Suprapubic skin (tissue), 4 donors: Measurements from ENCODE around the gene KLHDC7B.

Experiments
- EP300 ChIP-seq: sonication (generic); formaldehyde crosslinking; IDR thresholded peaks from one replicate; pipeline ENCODE4 v1.6.1; 2017; ENCODE audit warnings: antibody characterized with exemption
- POLR2A ChIP-seq, 2 donors: fragments of 450-650 bp; IDR thresholded peaks; one replicate each; pipeline ENCODE4 v1.6.1; 2017; ENCODE audit warnings: antibody characterized with exemption in 2 of 2, mild to moderate bottlenecking in 2 of 2, moderate library complexity in 2 of 2
- POLR2AphosphoS5 ChIP-seq, 3 donors: sonication (generic); formaldehyde crosslinking; IDR thresholded peaks; one replicate each; pipeline ENCODE4 v1.6.1; 2017; ENCODE audit warnings: antibody characterized with exemption in 3 of 3
- TF ChIP-seq, protein P1 (sequence below), 2 donors: fragments of 200-600 bp in 1 of 2; fragments of 450-650 bp in 1 of 2; sonication (generic) in 1 of 2; IDR thresholded peaks; one replicate each; pipeline ENCODE4 v1.5.1; 2016 to 2019; ENCODE audit warnings: antibody characterized with exemption in 2 of 2, mild to moderate bottlenecking in 1 of 2, moderate library complexity in 1 of 2

DNA sequence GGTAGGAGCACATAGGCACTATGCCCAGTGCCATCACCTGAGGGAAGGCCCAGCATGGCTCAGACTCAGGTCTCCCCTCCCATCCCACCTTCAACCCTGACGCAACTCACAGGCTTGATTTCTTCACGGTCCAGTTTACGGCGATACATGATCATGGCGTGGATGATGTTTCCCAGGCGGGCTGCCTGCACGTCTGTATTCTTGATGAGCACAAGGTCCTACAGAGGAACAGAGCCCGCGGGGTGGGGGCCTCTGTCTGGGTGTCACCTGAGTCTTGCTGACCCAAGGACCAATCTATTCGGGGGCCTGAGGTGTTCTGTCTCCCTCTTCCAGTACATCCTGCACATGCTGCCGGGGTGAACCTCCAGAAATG lies 28.7 kb downstream of the KLHDC7B start:
- TF ChIP-seq, protein P1, sequence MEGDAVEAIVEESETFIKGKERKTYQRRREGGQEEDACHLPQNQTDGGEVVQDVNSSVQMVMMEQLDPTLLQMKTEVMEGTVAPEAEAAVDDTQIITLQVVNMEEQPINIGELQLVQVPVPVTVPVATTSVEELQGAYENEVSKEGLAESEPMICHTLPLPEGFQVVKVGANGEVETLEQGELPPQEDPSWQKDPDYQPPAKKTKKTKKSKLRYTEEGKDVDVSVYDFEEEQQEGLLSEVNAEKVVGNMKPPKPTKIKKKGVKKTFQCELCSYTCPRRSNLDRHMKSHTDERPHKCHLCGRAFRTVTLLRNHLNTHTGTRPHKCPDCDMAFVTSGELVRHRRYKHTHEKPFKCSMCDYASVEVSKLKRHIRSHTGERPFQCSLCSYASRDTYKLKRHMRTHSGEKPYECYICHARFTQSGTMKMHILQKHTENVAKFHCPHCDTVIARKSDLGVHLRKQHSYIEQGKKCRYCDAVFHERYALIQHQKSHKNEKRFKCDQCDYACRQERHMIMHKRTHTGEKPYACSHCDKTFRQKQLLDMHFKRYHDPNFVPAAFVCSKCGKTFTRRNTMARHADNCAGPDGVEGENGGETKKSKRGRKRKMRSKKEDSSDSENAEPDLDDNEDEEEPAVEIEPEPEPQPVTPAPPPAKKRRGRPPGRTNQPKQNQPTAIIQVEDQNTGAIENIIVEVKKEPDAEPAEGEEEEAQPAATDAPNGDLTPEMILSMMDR (IDR thresholded peaks at IDR 0.05), result no peak
- TF ChIP-seq POLR2A (IDR thresholded peaks at IDR 0.05) (no peak), EP300 (no peak), POLR2AphosphoS5 (IDR thresholded peaks at IDR 0.05) (no peak)
